Ureter (tissue), 1 donor: ENCODE measurements around the gene AKAP12. TPM values are rescaled to one million over a fixed set of nuclear protein-coding genes. Genes with fewer than 3 reads are reported as not detected.
"Not testable (repeated sequence)": the region's sequence is repeated elsewhere in the genome, so short reads cannot be mapped to it uniquely, and the experiment has no call there.

Experiments used
- DNase-seq: peaks from one replicate; pipeline ENCODE4 v3.0.0-alpha.2; 2020; ENCODE audit warnings: low spot score
- total RNA-seq: library from RNA; stranded (reverse); gene quantifications from one replicate; pipeline ENCODE4 v1.2.4, GENCODE V29; 2023
- donor health status: DM: yes; HTN: yes; CAD: no.

Gene AKAP12
- total RNA-seq, 1 donor from 2014 or later, result 52.4 TPM

DNA sequence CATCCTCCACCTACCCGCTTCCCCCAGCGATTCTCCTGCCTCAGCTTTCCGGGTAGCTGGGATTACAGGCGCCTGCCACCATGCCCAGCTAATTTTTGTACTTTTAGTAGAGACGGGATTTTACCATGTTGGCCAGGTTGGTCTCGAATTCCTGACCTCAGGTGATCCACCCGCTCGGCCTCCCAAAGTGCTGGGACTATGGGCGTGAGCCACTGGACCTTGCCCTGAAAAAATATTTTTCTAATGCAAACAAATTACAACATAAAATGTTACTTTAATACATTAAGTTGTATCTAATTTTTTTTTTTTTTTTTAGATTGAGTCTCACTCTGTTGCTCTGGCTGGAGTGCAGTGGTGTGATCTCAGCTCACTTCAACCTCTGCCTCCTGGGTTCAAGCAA lies 142.9 kb downstream of the AKAP12 start:
- not testable (repeated sequence) for DNase-seq

DNA sequence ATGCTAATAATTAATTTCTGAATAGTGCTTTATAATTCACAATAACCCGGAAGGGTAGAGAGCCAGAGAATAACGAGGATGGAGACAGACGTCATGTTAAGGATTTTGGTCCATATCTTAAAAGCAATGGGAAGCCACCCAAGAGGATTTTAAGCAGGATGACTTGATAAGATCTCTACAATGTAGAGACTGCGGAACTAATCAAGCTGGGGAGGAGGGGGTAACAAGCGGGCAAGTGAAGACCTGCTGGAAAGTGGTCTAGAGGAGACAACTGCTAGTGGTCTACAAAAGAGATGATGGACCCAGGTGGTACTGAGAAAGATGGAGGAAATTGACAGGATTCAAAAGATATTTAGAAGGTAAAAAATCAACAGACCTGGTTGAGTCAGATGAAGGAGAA lies 144.4 kb downstream of the AKAP12 start:
- no peak for DNase-seq

DNA sequence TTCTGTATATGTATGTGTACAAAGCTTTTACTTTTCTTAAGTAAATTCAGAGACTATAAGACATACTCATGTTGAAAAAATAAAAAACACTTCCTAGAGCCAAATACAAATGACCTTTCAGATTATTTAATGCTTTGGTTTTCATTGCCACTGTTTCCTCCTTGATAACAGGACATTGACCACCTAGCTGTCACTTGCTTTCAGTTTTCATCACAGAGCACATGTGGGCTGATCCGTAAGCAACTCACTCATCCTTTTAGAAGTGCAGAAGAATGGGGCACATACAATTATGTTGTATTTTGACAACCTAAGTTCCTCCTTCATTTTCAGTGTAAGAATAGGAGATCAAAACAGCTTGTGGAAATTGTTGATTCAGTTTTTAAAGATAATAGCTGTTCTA lies 145.4 kb downstream of the AKAP12 start:
- DNase-seq, result no peak

DNA sequence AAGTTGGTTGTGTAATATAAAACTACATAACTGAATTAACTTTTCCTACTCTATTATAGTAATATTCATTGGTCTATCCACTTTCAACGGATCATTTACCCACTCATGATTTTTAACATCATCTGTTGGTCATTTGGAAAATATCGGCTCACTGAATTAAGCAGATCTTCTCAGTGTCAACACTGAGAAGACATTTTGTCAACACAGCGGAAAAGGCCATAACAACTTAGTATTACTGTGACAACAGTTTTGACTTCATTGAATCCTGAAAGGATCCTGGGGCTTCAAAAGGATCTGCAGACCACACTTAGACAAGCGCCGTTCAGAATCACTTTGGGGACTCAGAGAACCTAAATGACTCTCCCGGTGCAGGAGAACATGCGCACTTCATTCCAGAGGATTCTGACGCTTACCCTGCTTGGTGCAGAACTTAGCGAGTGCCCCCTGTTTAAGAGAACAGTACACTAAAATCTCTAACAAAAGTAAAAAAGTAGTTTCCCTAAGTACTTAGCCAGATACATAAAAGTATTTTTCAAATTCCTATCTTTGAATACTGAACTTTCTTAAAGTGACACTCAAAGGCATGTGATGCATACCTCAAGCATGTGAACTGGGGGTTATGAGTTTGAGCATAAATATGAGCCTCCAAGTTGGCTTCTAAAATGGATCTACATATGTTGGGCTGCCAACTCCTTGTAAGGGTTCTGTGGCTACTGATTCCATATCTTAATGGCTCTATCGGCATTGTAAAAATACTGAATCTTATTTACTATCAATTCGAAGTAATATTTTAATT lies 147.6 kb downstream of the AKAP12 start:
- DNase-seq, result no peak

DNA sequence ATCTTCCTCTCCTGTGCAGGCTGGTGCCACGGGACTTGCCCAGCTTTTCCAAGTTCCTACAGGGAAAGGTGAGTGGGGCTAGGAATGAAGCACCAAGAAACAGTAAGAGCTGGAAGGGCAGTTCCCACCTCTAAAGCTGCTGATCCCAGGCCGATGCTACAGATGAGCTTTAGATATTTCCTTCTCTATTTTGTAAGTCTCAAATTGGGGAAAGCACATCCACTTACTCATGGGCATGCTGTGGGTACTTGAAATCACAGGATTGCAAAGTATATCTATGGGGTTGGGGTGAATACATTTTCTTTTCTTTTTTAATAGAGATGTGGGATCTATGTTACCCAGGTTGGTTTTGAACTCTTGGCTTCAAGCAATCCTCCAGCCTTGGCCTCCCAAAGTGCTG lies 148.5 kb downstream of the AKAP12 start:
- no peak for DNase-seq

DNA sequence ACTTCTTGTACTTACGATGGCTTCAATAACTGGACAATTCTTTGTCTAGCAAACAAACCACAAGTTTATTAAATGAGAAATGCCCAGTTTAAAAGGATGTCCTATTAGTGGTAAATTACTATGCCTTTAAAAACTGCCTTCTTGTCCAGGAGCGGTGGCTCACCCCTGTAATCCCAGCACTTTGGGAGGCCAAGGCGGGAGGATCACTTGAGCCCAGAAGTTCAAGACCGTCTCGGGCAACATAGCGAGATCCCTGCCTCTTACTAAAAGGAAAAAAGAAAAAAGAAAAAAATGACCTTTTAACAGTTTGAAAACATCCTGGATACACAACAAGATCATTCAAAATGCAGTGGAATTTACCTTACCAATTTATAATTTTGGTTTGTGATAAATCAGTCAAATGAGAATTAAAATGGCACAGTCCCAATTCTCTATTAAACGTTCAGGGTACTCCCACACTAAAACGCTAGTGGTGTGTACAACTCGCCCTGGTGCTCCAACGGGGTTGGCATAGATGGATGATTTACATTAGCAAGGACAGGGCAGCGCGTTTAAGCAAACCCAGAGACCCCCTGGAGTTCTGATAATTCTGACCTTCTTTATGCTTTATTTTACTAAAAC lies 149.3 kb downstream of the AKAP12 start:
- DNase-seq, result no peak

DNA sequence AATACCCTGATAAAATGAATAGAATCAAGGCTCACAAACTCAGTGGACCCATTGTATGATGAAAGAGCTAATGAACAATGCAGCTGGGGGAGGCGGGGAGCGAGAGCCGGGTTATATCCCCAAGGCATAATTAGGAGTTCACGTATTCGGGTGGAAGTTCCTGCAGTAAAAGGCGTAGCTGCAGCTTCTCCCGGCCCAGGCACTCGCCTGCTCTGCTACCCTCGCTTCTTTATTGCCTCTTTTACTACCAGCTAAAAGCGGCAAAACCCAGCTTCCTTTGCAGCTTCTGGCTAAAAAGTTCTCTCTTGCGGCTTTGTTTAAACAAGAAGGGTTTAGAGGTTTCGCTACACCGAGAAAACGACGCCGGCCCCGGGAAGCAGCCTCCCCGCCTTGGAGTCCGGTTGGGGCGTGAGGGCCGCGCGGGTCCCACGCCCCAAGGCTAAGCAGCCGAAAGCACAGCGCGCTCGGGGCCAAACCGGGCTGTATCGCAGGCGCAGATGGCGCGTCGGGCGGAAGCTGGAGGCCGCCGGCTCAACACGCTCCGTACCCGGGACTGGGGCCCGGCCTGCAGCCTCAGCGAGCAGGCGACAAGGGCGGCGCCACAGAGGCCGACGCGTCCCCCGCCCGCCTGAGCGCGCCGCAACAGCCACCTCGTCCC lies 150.0 kb downstream of the AKAP12 start:
- peak; percentile 80 for DNase-seq

DNA sequence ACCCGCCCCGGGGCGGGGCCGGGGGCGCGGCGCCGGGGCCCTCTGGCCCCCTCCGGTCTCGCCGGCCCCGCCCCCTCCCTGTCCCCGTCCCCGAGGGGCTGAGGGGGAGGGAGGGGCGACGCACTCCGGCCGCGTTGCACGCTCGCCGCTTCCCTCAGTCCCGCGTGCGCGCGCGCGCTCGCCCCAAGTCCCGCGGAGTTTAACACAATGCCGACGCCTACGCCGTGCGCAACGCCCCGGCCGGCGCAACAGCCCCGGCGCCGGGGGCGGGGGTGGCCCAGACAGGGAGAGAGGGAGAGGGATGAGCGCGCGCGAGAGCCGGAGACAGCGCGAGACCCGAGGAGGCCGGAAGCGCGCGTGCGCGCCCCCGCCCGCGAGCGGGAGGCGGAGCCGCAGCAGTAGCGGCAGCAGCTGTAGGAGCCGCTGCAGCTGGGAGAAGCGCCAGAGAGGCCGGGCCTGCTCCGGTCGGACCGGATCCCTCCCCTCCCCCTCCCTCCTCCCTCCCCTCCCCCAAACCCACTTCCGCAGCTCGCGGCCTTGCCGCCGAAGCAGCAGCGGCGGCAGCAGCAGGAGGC lies 150.6 kb downstream of the AKAP12 start:
- peak; percentile 98 for DNase-seq

DNA sequence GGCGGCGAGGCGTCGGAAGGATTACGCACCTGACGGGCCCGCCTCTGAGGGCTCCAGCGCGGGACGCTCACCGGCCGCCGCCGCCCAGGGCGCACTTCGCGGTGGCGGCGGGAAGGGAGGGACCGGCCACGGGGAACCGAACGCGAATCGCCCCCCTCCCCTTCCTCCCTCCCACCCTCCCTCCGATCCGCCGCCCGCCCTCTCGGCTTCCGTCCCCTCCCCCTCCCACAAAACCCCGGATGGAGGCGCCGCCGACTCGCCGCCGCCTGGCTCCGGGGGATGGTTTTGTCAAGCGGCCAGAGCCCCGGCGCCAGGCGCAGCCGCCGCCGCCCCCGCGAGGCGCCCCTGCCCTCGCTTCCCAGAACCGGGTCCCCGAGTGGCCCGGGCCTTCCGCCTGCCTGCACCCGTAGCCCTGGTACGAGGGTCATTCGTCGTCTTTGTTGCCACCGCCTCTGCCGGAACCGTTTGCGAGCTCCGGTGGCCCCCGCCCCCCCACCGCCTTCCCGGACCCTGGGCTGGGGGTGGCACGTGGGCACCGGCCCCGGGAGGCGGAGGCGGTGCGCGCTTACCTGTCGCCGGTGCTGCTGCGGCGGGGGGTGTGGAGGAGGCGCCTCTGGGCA lies 151.2 kb downstream of the AKAP12 start:
- peak; percentile 88 for DNase-seq

DNA sequence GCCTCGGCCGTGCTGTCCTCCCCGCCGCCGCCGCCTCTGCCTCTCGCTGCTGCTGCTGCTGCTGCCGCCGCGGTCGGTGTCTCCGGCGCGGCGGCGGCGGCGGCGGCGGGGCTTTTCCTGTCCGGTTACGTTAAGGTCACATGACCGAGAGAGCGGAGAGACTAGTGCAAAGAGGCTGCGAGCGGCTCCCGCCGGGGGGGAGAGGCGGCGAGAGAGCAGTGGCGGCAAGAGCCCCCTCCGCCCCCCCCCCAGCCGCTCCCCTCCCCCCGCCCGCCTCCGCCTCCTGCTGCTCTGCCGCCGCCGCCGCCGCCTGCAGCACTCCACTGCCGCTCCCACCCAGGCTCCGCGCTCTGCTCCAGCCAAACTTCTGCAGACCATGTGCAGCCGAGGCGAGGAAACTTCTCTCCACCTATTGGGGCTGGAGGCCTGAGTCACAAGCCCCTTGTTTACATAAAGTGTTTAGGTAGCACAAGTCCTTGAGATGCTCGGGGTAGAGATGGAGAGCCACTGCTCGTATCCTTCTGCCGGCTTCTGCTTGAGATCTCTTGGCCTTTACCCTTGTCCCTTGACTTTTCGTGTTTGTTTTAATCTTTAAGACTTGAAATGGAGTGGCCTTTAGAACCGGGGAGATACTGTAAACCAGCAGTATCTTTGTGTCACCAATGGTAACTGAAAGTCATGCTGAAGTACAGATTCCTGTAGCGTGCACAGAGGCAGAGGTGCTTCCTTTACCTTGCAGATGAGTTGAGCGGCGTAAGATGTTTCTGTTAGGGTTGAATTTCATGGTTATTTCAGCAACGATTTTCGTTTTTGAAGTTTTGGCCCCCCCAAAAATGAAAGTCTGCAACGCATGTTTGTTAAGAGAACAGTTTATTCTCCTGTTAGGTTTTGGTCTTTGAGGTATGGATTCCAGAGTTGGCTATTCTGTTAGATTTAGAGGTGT lies 152.0 kb downstream of the AKAP12 start, which contains the start of gene ZBTB2:
Gene ZBTB2 (minus strand): TSS at position 89 of the 943 bp plus-strand sequence. CDS start 17,922 bp downstream, outside the sequence.
- DNase-seq, result peak; percentile 76

DNA sequence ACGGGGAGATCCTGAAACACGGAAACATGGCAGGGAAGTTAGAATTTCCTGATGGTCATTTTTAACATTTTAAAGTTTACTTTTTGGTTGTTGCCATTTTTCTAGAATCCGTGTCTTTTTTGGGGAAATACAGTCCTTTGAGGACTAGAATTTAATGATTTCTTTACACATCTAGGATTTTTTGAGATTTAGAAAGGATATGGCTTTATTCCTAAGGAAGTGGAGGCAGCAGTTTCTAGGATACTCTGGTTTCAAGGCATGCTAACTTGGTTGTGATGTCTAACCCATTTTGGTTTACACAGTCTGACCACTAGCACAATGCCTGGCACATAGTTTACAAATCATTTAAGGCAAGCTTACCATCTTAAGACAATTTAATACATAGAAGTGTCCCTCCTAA lies 152.7 kb downstream of the AKAP12 start:
- DNase-seq, result no peak

DNA sequence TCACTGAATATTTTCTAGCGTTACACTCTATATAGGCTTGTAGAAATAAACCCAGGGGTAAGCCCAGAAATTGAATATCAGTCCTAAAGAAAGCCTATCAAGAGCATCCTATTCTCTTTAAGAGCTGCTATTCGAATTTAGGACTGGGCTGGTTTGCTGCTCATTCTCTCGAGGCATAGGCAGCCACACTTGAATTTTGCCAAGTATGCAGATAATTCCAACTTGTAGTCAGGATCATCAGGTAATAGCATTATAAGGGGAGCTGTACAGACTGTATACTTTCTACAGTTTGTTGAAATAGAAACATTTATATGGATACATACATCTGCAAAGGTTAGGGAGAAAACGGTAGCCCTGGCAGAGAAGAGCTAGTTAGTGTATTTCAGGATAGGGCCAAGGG lies 153.6 kb downstream of the AKAP12 start:
- DNase-seq, result no peak

DNA sequence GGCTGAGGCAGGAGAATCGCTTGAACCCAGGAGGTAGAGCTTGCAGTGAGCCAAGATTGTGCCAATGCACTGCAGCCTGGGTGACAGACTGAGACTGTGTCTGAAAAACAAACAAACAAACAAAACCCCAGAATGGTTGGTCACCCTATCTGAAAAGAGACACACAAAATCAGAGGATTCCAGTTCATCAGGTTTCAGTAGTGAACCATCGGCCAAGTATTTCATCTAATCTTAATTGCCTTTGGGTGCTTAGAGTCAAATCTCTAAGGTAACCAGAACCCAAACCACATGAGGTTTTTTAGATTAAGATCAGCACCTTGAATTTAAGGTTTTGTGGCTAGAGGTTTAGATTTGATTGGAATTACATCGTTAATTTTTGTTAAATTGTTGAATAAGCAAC lies 159.9 kb downstream of the AKAP12 start:
- DNase-seq, result no peak

DNA sequence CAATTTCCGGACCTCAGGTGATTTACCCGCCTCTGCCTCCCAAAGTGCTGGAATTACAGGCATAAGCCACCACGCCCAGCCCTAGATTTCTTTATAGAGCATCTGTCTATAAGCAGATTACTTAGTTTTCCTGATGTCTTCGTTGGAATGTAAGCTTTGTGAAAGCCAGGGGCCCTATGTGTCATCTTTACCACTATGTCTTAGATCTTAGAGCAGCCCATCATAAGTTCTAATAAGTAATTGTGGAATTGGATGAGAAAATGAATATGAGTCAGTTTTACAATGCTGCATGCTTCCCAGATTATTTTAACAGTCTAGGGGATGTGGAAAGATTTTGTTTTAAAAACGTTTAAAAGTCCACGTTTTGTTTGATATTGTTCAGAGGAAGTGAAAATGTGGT lies 160.7 kb downstream of the AKAP12 start:
- DNase-seq, result no peak

DNA sequence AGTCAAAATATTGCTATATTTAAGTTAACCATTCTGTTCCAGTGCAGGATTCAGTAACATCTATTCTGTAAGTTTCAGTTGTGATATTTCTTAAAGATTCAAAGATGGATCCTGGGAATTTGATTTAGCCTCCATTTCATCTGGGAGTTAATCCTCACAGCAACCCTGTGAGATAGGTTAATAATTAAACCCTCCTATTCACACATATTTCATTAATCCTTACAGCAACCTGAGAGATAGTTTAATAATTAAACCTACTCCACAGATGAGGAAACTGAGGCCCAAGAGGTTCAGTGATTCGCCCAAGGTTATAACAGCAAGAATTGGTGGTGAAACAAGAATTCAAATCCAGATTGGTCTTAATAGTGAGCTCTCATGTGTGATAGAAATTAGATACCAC lies 162.5 kb downstream of the AKAP12 start:
- no peak for DNase-seq

DNA sequence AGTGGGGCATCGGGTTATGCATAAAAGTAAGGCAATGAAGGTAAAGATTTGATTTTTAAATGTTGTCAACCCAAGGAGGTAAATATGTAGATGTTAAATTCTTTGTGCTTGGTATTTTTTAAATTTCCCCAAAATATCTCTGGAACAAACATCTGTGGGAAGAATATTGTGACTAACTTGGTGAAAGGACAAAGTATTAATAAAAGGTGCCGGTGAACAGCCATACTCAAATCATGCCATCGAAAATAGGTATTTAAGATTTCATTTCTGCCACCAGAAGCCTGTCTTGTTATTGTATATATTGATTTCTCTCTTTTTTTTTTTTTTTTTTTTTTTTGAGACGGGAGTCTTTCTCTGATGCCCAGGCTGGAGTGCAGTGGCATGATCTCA lies 164.1 kb downstream of the AKAP12 start:
- no peak for DNase-seq

Other genes starting within 250 kb of the AKAP12 start
- gene ZBTB2, start 151.6 kb downstream of the AKAP12 start, total RNA-seq, result 16.6 TPM
- gene RMND1, start 212.2 kb downstream of the AKAP12 start, total RNA-seq, result 23.0 TPM